Gastrocnemius medialis (tissue), 4 donors: ENCODE data around the gene USHBP1. TPM values are rescaled to one million over a fixed set of nuclear protein-coding genes. Genes with fewer than 3 reads are reported as not detected.

Experiments used
- ATAC-seq, 2 donors: fragments of 150-250 bp; one replicate each; pipeline ENCODE4 v1.9.1; 2016
- DNase-seq, 2 donors: peaks; one replicate each; pipeline ENCODE4 v3.0.0-alpha.2; 2019
- H3K27ac ChIP-seq, 4 donors: fragments of 200-600 bp; sonication (generic); 1 replicate in 1 of 4; 2 replicates in 3 of 4; pipeline ENCODE4 v1.5.1; 2016 to 2018; ENCODE audit warnings: mild to moderate bottlenecking in 2 of 4, moderate library complexity in 1 of 4
- H3K27me3 ChIP-seq, 3 donors: fragments of 200-600 bp; sonication (generic) in 2 of 3; 1 replicate in 1 of 3; 2 replicates in 2 of 3; pipeline versions ENCODE4 v1.5.1 to v1.6.0; 2016 to 2019; ENCODE audit warnings: mild to moderate bottlenecking in 1 of 3, moderate library complexity in 1 of 3
- H3K36me3 ChIP-seq, 2 donors: fragments of 200-600 bp; sonication (generic) in 1 of 2; one replicate each; pipeline ENCODE4 v1.5.1; 2017 to 2018
- H3K4me1 ChIP-seq, 2 donors: fragments of 200-600 bp; sonication (generic) in 1 of 2; one replicate each; pipeline ENCODE4 v1.5.1; 2016 to 2017; ENCODE audit warnings: mild to moderate bottlenecking in 2 of 2
- H3K4me3 ChIP-seq, 4 donors: fragments of 200-600 bp; sonication (generic) in 3 of 4; 1 replicate in 1 of 4; 2 replicates in 3 of 4; pipeline ENCODE4 v1.5.1; 2016 to 2019; ENCODE audit warnings: mild to moderate bottlenecking in 2 of 4
- H3K9me3 ChIP-seq, 3 donors: fragments of 200-600 bp; sonication (generic) in 2 of 3; 1 replicate in 1 of 3; 2 replicates in 2 of 3; pipeline ENCODE4 v1.5.1; 2016 to 2019
- POLR2A ChIP-seq, 2 donors: fragments of 450-650 bp; IDR thresholded peaks; one replicate each; pipeline ENCODE4 v1.6.1; 2017; ENCODE audit warnings: antibody characterized with exemption in 2 of 2, mild to moderate bottlenecking in 2 of 2, moderate library complexity in 2 of 2
- in situ Hi-C, 4 donors: fragments of 200-750 bp; cut with MboI; loops; one replicate each; pipeline versions ENCODE4 v1.15.0 to v1.8.0; 2017; ENCODE audit warnings: low sequenced_read_pairs in 4 of 4
- intact Hi-C: fragments of 100-400 bp; cut with DNase I; formaldehyde crosslinking; loops from one replicate; pipeline ENCODE4 v1.15.1; 2023; ENCODE audit warnings: low total_unique reads
- total RNA-seq, 4 donors: library from RNA; depleted of rRNA; stranded (reverse); fragments of >200 nt; gene quantifications; one replicate each; pipeline versions ENCODE4 v1.1.0 to v1.2.3, GENCODE V29; 2016
- TF ChIP-seq, protein P1 (sequence below), 5 experiments: fragments of 450-650 bp in 3 of 5; fragments of 200-600 bp in 2 of 5; sonication (generic) in 2 of 5; IDR thresholded peaks in 4 of 5; conservative IDR thresholded peaks in 1 of 5; 1 replicate in 4 of 5; 2 replicates in 1 of 5; pipeline ENCODE4 v1.5.1; 2016 to 2019; ENCODE audit warnings: antibody characterized with exemption in 5 of 5, mild to moderate bottlenecking in 3 of 5, moderate library complexity in 3 of 5

USHBP1 gene
- total RNA-seq, 4 donors from 2014 or later = 2.6 to 7.1 (median 4.1) TPM

DNA sequence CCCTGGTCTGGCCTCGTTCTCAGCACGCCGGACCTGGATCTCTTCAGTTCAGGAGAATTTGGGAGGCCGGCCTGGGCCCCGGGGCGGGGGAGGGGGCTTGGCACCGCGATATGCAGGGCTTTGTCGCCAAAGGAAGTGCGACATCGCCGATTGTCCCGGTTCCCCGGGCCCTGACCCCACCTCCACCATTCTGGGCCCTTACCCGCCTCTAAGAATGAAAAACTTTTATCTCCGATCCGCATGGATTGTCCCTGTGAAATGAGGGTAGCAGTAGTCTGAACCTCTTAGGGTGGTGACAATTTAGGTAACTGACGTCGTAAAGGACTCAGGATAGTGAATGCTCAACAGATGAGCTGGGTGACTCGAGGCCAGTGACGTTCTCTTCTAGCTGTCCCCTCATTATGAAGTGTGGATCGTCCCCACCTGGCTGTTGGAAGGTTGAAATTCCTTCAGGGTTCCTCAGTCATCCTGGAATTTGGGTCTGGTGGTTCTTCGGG is 45.5 kb upstream of the USHBP1 start:
- Histone ChIP-seq H3K4me1 (peaks cover 26 to 29% of the 10 kb centered on the region in 2 donors), H3K36me3 (peaks cover 0 to 13% of the 10 kb centered on the region in 2 donors), H3K9me3 (no peaks in the 10 kb centered on the region), H3K4me3 (peak overlapping the region; percentile 74 to 99 (median 94)), H3K27me3 (no peaks in the 10 kb centered on the region), H3K27ac (peak overlapping the region; percentile 82 to 90 (median 86))
- no peak for ATAC-seq
- intact Hi-C loops = loop anchor here (1.0 kb wide), 2 partner anchors 27 to 159 kb away; partner anchors contain the start of gene GTPBP3
- no peak for DNase-seq
- no peak for TF ChIP-seq POLR2A (IDR thresholded peaks at IDR 0.05)
- TF ChIP-seq, protein P1, sequence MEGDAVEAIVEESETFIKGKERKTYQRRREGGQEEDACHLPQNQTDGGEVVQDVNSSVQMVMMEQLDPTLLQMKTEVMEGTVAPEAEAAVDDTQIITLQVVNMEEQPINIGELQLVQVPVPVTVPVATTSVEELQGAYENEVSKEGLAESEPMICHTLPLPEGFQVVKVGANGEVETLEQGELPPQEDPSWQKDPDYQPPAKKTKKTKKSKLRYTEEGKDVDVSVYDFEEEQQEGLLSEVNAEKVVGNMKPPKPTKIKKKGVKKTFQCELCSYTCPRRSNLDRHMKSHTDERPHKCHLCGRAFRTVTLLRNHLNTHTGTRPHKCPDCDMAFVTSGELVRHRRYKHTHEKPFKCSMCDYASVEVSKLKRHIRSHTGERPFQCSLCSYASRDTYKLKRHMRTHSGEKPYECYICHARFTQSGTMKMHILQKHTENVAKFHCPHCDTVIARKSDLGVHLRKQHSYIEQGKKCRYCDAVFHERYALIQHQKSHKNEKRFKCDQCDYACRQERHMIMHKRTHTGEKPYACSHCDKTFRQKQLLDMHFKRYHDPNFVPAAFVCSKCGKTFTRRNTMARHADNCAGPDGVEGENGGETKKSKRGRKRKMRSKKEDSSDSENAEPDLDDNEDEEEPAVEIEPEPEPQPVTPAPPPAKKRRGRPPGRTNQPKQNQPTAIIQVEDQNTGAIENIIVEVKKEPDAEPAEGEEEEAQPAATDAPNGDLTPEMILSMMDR (IDR thresholded peaks at IDR 0.05 in 4 of 5, conservative IDR thresholded peaks at IDR 0.05 in 1 of 5) = no peak
- in situ Hi-C loops = no loop called here

DNA sequence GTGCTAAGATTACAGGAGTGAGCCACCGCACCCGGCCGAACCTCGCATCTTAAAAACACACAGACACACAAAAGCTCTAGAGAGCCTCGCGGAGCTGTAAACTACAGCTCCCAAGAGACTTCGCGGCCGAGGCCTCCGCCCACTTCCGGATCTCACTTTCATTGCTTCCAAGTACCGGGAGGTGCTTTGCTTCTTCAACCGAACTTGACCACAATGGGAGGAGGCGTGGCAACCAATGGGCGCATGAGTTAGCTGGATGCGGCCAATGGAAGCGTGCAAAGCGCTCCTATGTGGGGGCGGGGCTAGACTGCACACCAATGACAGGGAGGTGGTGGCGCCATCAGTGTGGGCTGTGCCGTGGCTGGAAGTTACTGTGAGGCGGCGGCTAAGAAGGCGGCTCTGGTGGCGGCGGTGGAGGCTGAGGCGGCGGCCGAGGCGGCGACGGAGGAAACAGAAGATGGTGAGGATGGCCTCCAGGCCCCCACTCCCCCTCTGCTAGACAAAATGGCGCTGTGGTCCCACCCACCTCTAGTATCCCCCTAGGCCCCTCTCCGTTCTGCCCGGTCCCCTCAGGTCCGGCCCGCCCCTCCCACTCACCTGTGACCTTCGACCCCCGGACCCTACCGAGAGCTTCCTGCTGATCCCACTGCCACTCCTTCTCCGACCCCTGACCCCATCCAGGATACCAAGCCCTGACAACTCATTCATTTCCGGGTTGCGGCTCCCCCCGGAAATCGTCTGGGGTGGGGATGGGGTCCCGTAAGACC is 44.8 kb upstream of the USHBP1 start, which contains the start of gene DDA1:
Gene DDA1, plus strand, starts transcription at position 366 of the 767 bp plus-strand sequence. Its CDS starts 92 bp downstream, at position 458.
- ATAC-seq (peak; percentile 87 to 93), DNase-seq (peak; percentile 100)
- TF ChIP-seq POLR2A (IDR thresholded peaks at IDR 0.05) = peak; percentile 66 to 71
- TF ChIP-seq, protein P1 (IDR thresholded peaks at IDR 0.05 in 4 of 5, conservative IDR thresholded peaks at IDR 0.05 in 1 of 5) = no peak
- H3K27ac ChIP-seq = peak within 1 kb of the TSS; percentile 82 to 90 (median 86)
- intact Hi-C loops = loop anchor here (1.0 kb wide), 2 partner anchors 28 to 160 kb away; partner anchors contain the start of gene GTPBP3
- in situ Hi-C loops = no loop called here
- peak within 1 kb of the TSS; percentile 74 to 99 (median 94) for H3K4me3 ChIP-seq
- no peaks in the 10 kb centered on the region for H3K9me3 ChIP-seq
- H3K36me3 ChIP-seq = peaks cover 0 to 6% of the 10 kb centered on the region in 2 donors
- no peaks in the 10 kb centered on the region for H3K27me3 ChIP-seq
- peaks cover 32 to 35% of the 10 kb centered on the region in 2 donors for H3K4me1 ChIP-seq

DNA sequence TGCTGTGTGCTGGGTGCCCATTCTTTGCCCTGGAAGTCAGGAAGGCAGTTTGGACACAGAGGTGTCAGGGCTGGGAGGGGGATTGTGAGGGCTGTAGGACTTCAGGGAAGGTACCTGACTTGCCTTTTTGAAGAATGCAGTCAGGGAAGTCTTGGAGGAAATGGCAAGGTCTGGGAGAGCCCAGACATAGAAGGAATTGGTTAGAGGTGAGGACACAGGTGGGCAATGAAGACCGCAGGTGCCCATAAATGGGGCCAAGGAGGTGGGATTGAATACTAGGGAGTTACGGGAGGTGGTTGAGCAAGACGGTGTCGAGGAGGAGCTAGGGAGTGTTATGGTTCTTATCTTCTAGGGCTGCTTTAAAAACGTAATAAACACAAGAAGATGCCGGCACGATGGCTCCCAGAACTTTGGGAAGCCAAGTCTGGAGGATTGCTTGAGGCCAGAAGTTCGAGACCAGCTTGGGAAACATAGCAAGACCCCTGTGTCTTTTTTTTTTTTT is 43.4 kb upstream of the USHBP1 start:
- Histone ChIP-seq H3K9me3 (no peaks in the 10 kb centered on the region), H3K4me1 (peaks cover 37 to 46% of the 10 kb centered on the region in 2 donors), H3K27me3 (no peaks in the 10 kb centered on the region), H3K27ac (peak overlapping the region in 3 of 4 donors; percentile 87 to 94 (median 94)), H3K36me3 (no peaks in the 10 kb centered on the region), H3K4me3 (no peak overlapping the region)
- intact Hi-C loops = no loop called here
- TF ChIP-seq POLR2A (IDR thresholded peaks at IDR 0.05) = no peak
- TF ChIP-seq, protein P1 (IDR thresholded peaks at IDR 0.05 in 4 of 5, conservative IDR thresholded peaks at IDR 0.05 in 1 of 5) = no peak
- ATAC-seq (no peak), DNase-seq (no peak)
- in situ Hi-C loops = no loop called here

DNA sequence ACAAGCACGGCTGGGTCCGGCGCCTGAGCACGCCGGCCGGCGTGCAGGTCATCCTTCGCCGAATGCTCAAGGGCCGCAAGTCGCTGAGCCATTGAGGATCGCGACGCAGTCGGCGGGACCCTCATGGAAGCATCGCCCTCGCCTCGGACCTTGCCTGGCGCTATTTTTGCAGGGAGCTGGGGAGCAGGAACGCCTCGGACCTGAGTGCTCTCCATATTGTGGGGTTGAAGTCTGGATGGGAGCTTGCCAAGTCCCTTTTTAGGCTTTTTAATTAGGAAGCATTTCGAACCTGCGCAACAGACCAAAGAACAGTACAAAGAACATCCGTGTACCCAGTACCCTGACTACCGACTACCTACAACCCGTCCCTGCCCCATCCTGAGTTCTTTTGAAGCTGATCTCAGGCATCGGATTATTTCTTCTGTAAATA is 41.8 kb upstream of the USHBP1 start:
- Histone ChIP-seq H3K4me1 (peaks cover 46 to 55% of the 10 kb centered on the region in 2 donors), H3K36me3 (no peaks in the 10 kb centered on the region), H3K9me3 (no peaks in the 10 kb centered on the region), H3K27me3 (no peaks in the 10 kb centered on the region), H3K4me3 (peak overlapping the region; percentile 64 to 83 (median 72)), H3K27ac (peak overlapping the region; percentile 92 to 94 (median 94))
- intact Hi-C loops = no loop called here
- in situ Hi-C loops = no loop called here
- no peak for ATAC-seq
- TF ChIP-seq, protein P1 (IDR thresholded peaks at IDR 0.05 in 4 of 5, conservative IDR thresholded peaks at IDR 0.05 in 1 of 5) = no peak
- TF ChIP-seq POLR2A (IDR thresholded peaks at IDR 0.05) = no peak
- no peak for DNase-seq
